Uterus (tissue), 2 donors: Measurements from ENCODE around the gene ACTA2.

Experiments used
- CTCF ChIP-seq, 4 experiments: fragments of 200-600 bp in 2 of 4; fragments of 450-650 bp in 2 of 4; sonication (generic) in 2 of 4; IDR thresholded peaks; one replicate each; pipeline ENCODE4 v1.5.1; 2016 to 2019; ENCODE audit warnings: antibody characterized with exemption in 4 of 4, mild to moderate bottlenecking in 2 of 4, moderate library complexity in 1 of 4
- POLR2A ChIP-seq, 2 donors: fragments of 450-650 bp; IDR thresholded peaks; one replicate each; pipeline ENCODE4 v1.6.1; 2016; ENCODE audit warnings: antibody characterized with exemption in 2 of 2, mild to moderate bottlenecking in 1 of 2, moderate library complexity in 1 of 2

DNA sequence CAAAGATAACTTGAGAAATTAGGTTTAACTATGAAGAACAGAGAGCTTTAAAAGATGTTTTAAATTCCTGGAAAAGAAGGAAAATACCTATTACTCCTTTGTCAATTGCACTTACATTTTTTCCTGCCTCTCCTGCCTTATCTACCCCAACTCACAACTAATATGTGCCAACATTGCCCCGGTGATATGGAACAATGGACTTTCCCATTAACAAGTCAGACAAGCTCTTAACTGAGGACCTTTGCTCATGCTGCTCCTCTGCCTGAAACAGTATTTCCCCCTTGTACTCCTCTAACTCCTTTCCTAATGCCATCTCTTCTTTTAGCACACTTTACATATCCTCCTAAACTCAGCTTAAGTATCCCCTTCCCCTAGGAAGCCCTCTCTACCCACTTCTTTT, 4.8 kb upstream of the ACTA2 start:
- TF ChIP-seq CTCF (IDR thresholded peaks at IDR 0.05) (no peak), POLR2A (IDR thresholded peaks at IDR 0.05) (no peak)
